Endothelial cell (in vitro differentiated cells): ENCODE results near the gene FBXO31. TPM values are rescaled to one million over a fixed set of nuclear protein-coding genes. Genes with fewer than 3 reads are reported as not detected.
"Not testable (repeated sequence)": the region's sequence is repeated elsewhere in the genome, so short reads cannot be mapped to it uniquely, and the experiment has no call there.

Experiments used
- DNase-seq: peaks from one replicate; pipeline ENCODE4 v3.0.0; 2021; ENCODE audit warnings: low spot score
- H3K27ac Mint-ChIP-seq: one replicate; pipeline ENCODE4 v1.8.0; 2021; ENCODE audit warnings: mixed read lengths, inconsistent platforms; ENCODE audit not compliant: unreplicated experiment
- H3K27me3 Mint-ChIP-seq: one replicate; pipeline ENCODE4 v1.8.0; 2021; ENCODE audit warnings: mild to moderate bottlenecking, moderate library complexity, mixed read lengths, inconsistent platforms; ENCODE audit not compliant: unreplicated experiment
- H3K36me3 Mint-ChIP-seq: one replicate; pipeline ENCODE4 v1.8.0; 2021; ENCODE audit warnings: mild to moderate bottlenecking, low read depth, mixed read lengths, inconsistent platforms; ENCODE audit not compliant: unreplicated experiment
- H3K4me1 Mint-ChIP-seq: one replicate; pipeline ENCODE4 v1.8.0; 2021; ENCODE audit warnings: mild to moderate bottlenecking, mixed read lengths, inconsistent platforms; ENCODE audit not compliant: unreplicated experiment
- H3K4me3 Mint-ChIP-seq: one replicate; pipeline ENCODE4 v1.8.0; 2021; ENCODE audit warnings: mild to moderate bottlenecking, mixed read lengths, inconsistent platforms; ENCODE audit not compliant: unreplicated experiment
- H3K9me3 Mint-ChIP-seq: one replicate; pipeline ENCODE4 v1.8.0; 2021; ENCODE audit warnings: mixed read lengths, inconsistent platforms; ENCODE audit not compliant: unreplicated experiment
- total RNA-seq: library from RNA; stranded (reverse); fragmentation: NEBNext Ultra II Directional; extraction: Animal tissue kit (Norgen Biotek cat#: 25700); gene quantifications from one replicate; pipeline ENCODE4 v1.2.1, GENCODE V29; 2021; ENCODE audit not compliant: unreplicated experiment
- TF ChIP-seq, protein P1 (sequence below): fragments of 200-600 bp; sonication (generic); IDR thresholded peaks from one replicate; pipeline ENCODE4 v1.5.0; 2021; ENCODE audit warnings: antibody characterized with exemption; ENCODE audit not compliant: unreplicated experiment

FBXO31 gene
- total RNA-seq, 1 donor from 2014 or later: 13.5 TPM

DNA sequence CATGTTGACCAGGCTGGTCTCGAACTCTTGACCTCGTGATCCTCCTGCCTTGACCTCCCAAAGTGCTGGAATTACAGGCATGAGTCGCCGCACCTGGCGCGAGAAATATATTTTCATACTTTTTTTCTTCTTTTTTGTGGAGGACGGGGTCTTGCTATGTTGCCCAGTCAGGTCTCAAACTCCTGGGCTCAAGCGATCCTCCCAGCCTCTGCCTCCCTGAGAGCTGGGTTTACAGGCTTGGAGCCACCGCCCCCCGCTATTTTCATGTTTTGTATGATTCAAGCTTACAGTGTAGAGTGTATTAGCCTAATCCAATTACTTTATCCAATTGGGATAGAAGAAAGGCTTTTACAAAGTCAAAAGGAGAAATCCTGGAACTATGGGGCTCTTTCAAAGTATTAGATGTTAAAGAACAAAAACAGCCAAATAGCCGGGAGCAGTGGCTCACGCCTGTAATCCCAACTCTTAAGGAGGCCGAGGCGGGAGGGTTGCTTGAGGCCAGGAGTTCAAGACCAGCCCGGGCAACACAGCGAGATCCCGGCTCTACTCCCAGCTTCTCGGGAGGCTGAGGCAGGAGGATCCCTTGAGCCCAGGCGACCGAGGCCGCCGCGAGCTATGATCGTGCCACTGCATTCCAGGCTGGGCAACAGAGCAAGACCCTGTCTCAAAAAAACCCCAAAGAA, 7.2 kb upstream of the FBXO31 start:
- TF ChIP-seq, protein P1, sequence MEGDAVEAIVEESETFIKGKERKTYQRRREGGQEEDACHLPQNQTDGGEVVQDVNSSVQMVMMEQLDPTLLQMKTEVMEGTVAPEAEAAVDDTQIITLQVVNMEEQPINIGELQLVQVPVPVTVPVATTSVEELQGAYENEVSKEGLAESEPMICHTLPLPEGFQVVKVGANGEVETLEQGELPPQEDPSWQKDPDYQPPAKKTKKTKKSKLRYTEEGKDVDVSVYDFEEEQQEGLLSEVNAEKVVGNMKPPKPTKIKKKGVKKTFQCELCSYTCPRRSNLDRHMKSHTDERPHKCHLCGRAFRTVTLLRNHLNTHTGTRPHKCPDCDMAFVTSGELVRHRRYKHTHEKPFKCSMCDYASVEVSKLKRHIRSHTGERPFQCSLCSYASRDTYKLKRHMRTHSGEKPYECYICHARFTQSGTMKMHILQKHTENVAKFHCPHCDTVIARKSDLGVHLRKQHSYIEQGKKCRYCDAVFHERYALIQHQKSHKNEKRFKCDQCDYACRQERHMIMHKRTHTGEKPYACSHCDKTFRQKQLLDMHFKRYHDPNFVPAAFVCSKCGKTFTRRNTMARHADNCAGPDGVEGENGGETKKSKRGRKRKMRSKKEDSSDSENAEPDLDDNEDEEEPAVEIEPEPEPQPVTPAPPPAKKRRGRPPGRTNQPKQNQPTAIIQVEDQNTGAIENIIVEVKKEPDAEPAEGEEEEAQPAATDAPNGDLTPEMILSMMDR: no peak
- Mint-ChIP-seq H3K36me3 (peaks cover 7% of the 10 kb centered on the region), H3K27me3 (peaks cover 6% of the 10 kb centered on the region), H3K4me1 (peaks cover 23% of the 10 kb centered on the region), H3K4me3 (peak overlapping the region; percentile 90), H3K9me3 (no peaks in the 10 kb centered on the region), H3K27ac (peak overlapping the region; percentile 93)
- no peak for DNase-seq

DNA sequence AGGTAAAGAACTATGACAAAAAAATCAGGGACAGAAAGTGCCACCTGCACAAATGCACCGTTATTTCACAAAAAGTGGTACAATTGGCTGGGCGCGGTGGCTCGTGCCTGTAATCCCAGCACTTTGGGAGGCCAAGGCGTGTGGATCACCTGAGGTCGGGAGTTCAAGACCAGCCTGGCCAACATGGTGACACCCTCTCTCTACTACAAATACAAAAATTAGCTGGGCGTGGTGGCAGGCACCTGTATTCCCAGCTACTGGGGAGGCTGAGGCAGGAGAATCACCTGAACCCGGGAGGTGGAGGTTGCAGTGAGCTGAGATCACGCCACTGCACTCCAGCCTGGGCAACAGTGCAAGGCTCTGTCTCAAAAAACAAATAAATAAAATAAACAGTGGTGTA, 6.3 kb upstream of the FBXO31 start:
- DNase-seq, H3K27ac Mint-ChIP-seq: not testable (repeated sequence)
- peaks cover 20% of the 10 kb centered on the region for H3K4me1 Mint-ChIP-seq

DNA sequence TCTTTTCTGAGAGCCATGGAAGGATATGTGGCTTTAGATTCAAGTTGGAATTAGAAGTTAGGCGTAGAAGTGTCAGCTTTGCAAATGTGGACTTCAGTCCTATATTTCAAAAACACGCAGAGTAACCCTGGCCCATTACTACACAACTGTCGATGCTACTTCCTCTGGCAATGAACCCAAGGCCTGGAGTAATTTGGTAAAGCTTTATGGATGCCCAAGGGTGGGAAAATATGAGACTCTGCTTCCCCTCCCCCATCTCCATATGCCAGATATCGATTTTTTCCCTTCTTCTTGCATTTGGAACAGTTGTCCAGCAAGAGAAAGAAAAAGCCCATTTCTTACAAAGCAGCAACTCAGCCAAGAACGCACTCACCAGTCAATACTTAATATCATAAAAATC, 5.7 kb upstream of the FBXO31 start:
- no peak overlapping the region for H3K27ac Mint-ChIP-seq
- peaks cover 12% of the 10 kb centered on the region for H3K27me3 Mint-ChIP-seq
- no peak overlapping the region for H3K4me3 Mint-ChIP-seq
- peaks cover 20% of the 10 kb centered on the region for H3K4me1 Mint-ChIP-seq
- peaks cover 7% of the 10 kb centered on the region for H3K36me3 Mint-ChIP-seq
- TF ChIP-seq, protein P1: no peak
- DNase-seq: no peak
- no peaks in the 10 kb centered on the region for H3K9me3 Mint-ChIP-seq

More for the DNA sequence above, 6.3 kb upstream of the FBXO31 start:
- H3K9me3 Mint-ChIP-seq, H3K4me3 Mint-ChIP-seq, H3K36me3 Mint-ChIP-seq, H3K27me3 Mint-ChIP-seq: not testable (repeated sequence)

DNA sequence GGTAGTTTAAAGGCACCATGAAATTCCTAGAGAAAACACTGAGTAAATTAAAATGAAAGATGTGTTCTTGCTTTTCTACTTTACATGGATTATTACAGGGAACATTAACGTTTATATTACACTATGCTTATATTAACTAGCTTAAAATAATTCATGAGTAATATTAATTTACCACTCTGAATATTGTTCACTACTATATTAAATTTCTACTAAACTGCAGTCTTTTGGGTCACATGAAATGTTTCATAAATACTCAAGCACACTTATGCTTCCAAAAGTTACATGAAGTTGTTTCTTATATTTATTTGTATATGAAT, 5.2 kb upstream of the FBXO31 start:
- no peak for DNase-seq
- H3K36me3 Mint-ChIP-seq: peaks cover 7% of the 10 kb centered on the region
- H3K4me3 Mint-ChIP-seq: no peak overlapping the region
- H3K27me3 Mint-ChIP-seq: peaks cover 15% of the 10 kb centered on the region
- peaks cover 15% of the 10 kb centered on the region for H3K4me1 Mint-ChIP-seq
- peak overlapping the region; percentile 97 for H3K27ac Mint-ChIP-seq
- H3K9me3 Mint-ChIP-seq: no peaks in the 10 kb centered on the region
- TF ChIP-seq, protein P1: no peak

DNA sequence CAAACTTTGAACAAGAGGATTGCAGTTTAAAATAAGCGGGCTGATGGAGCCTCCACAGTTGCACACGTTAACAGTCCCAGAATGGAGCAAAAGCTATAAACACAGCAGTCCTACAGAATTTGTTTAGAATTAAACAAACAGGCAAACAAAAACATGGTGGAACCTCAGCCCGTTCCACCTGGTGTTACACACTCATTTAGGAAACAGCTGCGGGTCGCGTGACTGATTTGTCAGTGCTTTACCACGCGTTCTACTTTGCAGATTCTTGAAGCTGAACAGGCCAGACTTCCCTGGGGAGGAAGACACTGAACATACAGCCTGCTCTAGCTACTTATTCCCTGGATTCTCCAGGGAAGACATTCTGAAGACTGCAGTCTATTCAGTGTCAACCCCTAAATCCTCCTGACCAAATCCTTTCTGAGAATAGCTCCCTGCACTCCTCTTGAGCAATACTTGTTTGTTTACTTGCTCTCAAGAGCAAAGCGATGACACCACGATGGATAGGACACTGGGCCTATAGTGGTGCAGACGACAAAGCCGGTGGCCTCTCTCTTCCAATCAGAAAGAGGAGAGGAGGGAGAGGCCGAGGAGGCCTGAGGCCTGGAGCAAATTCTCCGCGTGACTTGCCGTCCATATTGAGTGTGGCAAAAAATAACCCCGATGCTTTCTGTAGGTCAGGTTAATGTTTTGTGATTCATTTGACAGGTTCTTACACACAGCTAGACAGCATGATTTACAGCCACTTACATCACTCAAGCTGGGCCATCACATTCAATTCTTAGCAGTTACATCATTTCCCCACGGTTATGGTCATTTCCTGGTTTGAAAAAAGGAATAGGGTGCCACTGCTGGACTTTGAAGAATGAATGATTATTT, 4.6 kb upstream of the FBXO31 start:
- peaks cover 2% of the 10 kb centered on the region for H3K36me3 Mint-ChIP-seq
- peak overlapping the region; percentile 97 for H3K27ac Mint-ChIP-seq
- TF ChIP-seq, protein P1: no peak
- H3K9me3 Mint-ChIP-seq: no peaks in the 10 kb centered on the region
- no peak overlapping the region for H3K4me3 Mint-ChIP-seq
- H3K4me1 Mint-ChIP-seq: peaks cover 9% of the 10 kb centered on the region
- peaks cover 13% of the 10 kb centered on the region for H3K27me3 Mint-ChIP-seq
- DNase-seq: peak; percentile 74

DNA sequence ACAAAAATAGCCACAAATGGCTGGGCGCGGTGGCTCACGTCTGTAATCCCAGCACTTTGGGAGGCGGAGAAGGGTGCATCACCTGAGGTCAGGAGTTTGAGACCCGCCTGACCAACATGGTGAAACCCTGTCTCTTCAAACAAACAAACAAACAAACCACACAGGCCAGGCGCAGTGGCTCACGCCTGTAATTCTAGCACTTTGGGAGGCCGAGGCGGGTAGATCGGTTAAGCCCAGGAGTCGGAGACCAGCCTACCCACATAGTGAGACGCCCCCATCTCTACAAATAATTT, 1.2 kb upstream of the FBXO31 start:
- not testable (repeated sequence) for DNase-seq, H3K9me3 Mint-ChIP-seq, H3K36me3 Mint-ChIP-seq, H3K27ac Mint-ChIP-seq
- H3K4me3 Mint-ChIP-seq: peak overlapping the region; percentile 59
- H3K4me1 Mint-ChIP-seq: peaks cover 14% of the 10 kb centered on the region
- H3K27me3 Mint-ChIP-seq: peaks cover 19% of the 10 kb centered on the region
